Middle frontal gyrus (tissue), 1 donor: ENCODE results near the gene CFAP46.
"Not testable (repeated sequence)": the region's sequence is repeated elsewhere in the genome, so short reads cannot be mapped to it uniquely, and the experiment has no call there.

Experiments used
- DNase-seq: peaks from one replicate; pipeline ENCODE4 v3.0.0-alpha.2; 2015; ENCODE audit warnings: low spot score; ENCODE audit errors: extremely low spot score

CFAP46 gene

GRCh38 chr10:132900211-132900756 lies 42.1 kb downstream of the CFAP46 start:
- DNase-seq: no peak

GRCh38 chr10:132899751-132900065 lies 42.7 kb downstream of the CFAP46 start:
- no peak for DNase-seq

GRCh38 chr10:132899054-132899750 lies 43.2 kb downstream of the CFAP46 start:
- no peak for DNase-seq

- DNase-seq: no peak
These were observed 43.8 kb downstream of the CFAP46 start for GRCh38 chr10:132898391-132899053.

GRCh38 chr10:132897516-132898381 lies 44.6 kb downstream of the CFAP46 start:
- no peak for DNase-seq

- not testable (repeated sequence) for DNase-seq
These were observed 48.6 kb downstream of the CFAP46 start for GRCh38 chr10:132893786-132894185.

GRCh38 chr10:132893090-132893489 lies 49.3 kb downstream of the CFAP46 start:
- DNase-seq: no peak

- no peak for DNase-seq
These were observed 50.4 kb downstream of the CFAP46 start for GRCh38 chr10:132892004-132892403.

- DNase-seq: no peak
These were observed 51.0 kb downstream of the CFAP46 start for GRCh38 chr10:132891368-132891767.

- DNase-seq: no peak
These were observed 52.1 kb downstream of the CFAP46 start for GRCh38 chr10:132890301-132890700.

- DNase-seq: no peak
These were observed 52.8 kb downstream of the CFAP46 start for GRCh38 chr10:132889556-132889955.

GRCh38 chr10:132888898-132889490 lies 53.4 kb downstream of the CFAP46 start:
- DNase-seq: no peak

GRCh38 chr10:132888446-132888845 lies 53.9 kb downstream of the CFAP46 start:
- not testable (repeated sequence) for DNase-seq

- no peak for DNase-seq
These were observed 55.9 kb downstream of the CFAP46 start for GRCh38 chr10:132886211-132887099.

- no peak for DNase-seq
These were observed 56.7 kb downstream of the CFAP46 start for GRCh38 chr10:132885451-132886210.

GRCh38 chr10:132884691-132885271 lies 57.6 kb downstream of the CFAP46 start:
- DNase-seq: no peak

- DNase-seq: no peak
These were observed 58.3 kb downstream of the CFAP46 start for GRCh38 chr10:132884041-132884440.

GRCh38 chr10:132883391-132883881 lies 58.9 kb downstream of the CFAP46 start:
- DNase-seq: no peak
